ENCODE measurements around the gene STYX.

Gene STYX

DNA sequence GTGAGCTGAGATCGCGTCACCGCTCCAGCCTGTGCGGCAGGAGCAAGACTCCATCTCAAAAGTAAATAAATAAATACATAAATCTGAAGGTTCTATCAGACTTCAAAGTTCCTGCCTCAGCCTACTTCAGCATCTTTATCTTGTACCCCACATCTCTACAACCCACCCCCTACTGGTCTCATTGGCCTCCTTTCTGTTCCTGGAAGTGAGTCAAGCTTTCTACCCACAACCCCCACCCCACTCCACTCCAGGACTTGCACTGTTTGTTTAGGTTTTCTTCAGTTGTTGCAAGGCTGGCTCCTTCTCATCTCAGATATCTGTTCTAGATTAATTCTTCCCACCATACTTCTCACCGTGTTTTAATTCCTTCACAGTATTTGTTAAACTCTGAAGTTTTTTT lies 23.7 kb upstream of the STYX start:
- no peaks in the 10 kb centered on the region for H3K36me3 ChIP-seq (ENCODE audit: control insufficient read depth, insufficient read depth, low read length)
- peak overlapping the region; percentile 92 for H3K27ac ChIP-seq
- peak overlapping the region; percentile 99 for H3K4me3 ChIP-seq (ENCODE audit: low read depth, low read length)
- H3K9ac ChIP-seq = no peak overlapping the region
- peak overlapping the region; percentile 99 for H2AFZ ChIP-seq
- H3K27me3 ChIP-seq (ENCODE audit: control insufficient read depth, insufficient read depth, low read length) = no peaks in the 10 kb centered on the region
- peaks cover 15% of the 10 kb centered on the region for H3K79me2 ChIP-seq
- H3K4me2 ChIP-seq (ENCODE audit: low read length) = peak overlapping the region; percentile 82
- H3K9me3 ChIP-seq (ENCODE audit: control insufficient read depth, low read length) = no peaks in the 10 kb centered on the region
- TF ChIP-seq CTCF (IDR thresholded peaks at IDR 0.05) = no peak
- H3K4me1 ChIP-seq = peaks cover 17% of the 10 kb centered on the region

DNA sequence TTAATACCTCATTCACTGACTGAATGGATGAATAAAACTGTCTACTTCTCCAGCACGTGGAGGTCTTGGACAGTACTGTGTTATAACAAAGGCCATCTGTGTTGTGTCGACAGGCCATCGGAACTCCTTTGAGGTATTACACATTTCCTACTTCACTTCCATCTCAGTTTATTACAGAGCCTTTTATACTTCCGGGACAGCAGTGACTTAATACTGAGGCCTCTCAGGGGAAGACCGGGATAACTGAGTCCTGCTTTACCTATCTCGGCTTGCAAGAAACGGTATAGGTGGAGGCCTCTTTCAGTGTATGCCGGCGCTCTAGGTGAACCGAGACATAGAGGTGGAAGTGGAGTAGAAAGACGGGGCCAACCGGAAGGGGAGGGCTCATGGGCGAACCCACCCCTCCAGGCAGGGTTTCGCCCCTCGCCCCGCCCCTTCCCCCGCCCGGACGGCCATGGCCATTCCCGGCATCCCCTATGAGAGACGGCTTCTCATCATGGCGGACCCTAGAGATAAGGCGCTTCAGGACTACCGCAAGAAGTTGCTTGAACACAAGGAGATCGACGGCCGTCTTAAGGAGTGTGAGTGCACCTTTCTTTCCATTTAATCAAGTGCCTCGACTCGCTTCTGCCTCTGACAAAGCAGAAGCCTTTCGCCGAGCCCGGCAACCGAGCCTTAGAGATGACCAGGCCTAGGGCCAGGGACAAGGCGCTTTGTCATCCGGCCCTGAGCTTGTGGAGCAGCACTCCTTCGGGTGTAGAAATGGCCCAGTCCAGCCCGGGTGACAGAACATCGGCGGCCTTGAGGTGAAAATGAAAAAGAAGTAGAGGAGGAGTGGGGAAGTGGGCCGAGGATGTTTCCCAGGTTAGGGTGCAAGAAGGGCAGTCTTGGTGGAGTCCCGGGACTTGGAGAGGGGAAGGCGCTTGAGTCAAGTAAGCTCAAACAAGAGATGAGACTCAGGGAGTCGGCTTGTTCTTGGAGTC lies 23.0 kb upstream of the STYX start, which contains the start of gene PSMC6:
TSS of gene PSMC6 (plus strand) at position 477 of the 983 bp plus-strand sequence. CDS start at position 497, 20 bp downstream.
- Histone ChIP-seq H2AFZ (peak within 1 kb of the TSS; percentile 99), H3K9me3 (ENCODE audit: control insufficient read depth, low read length) (no peaks in the 10 kb centered on the region), H3K27ac (peak within 1 kb of the TSS; percentile 92), H3K36me3 (ENCODE audit: control insufficient read depth, insufficient read depth, low read length) (no peaks in the 10 kb centered on the region), H3K9ac (peak within 1 kb of the TSS; percentile 59), H3K4me1 (peaks cover 17% of the 10 kb centered on the region), H3K4me3 (ENCODE audit: low read depth, low read length) (peak within 1 kb of the TSS; percentile 99), H3K4me2 (ENCODE audit: low read length) (peak within 1 kb of the TSS; percentile 85), H3K79me2 (peaks cover 15% of the 10 kb centered on the region), H3K27me3 (ENCODE audit: control insufficient read depth, insufficient read depth, low read length) (no peaks in the 10 kb centered on the region)
- no peak for TF ChIP-seq CTCF (IDR thresholded peaks at IDR 0.05)

- Histone ChIP-seq H3K27me3 (ENCODE audit: control insufficient read depth, insufficient read depth, low read length) (no peaks in the 10 kb centered on the region), H3K4me1 (peaks cover 13% of the 10 kb centered on the region), H3K9me3 (ENCODE audit: control insufficient read depth, low read length) (no peaks in the 10 kb centered on the region), H2AFZ (no peak overlapping the region), H3K4me3 (ENCODE audit: low read depth, low read length) (no peak overlapping the region), H3K4me2 (ENCODE audit: low read length) (no peak overlapping the region), H3K27ac (no peak overlapping the region), H3K79me2 (peaks cover 16% of the 10 kb centered on the region), H3K9ac (no peak overlapping the region), H3K36me3 (ENCODE audit: control insufficient read depth, insufficient read depth, low read length) (no peaks in the 10 kb centered on the region)
- TF ChIP-seq CTCF (IDR thresholded peaks at IDR 0.05) = no peak
Observed at GRCh38 chr14:52711666-52712065, 18.3 kb upstream of the STYX start.

GRCh38 chr14:52716155-52716554 lies 13.8 kb upstream of the STYX start:
- Histone ChIP-seq H3K4me2 (ENCODE audit: low read length) (no peak overlapping the region), H2AFZ (no peak overlapping the region), H3K4me1 (no peaks in the 10 kb centered on the region), H3K36me3 (ENCODE audit: control insufficient read depth, insufficient read depth, low read length) (no peaks in the 10 kb centered on the region), H3K27me3 (ENCODE audit: control insufficient read depth, insufficient read depth, low read length) (no peaks in the 10 kb centered on the region), H3K4me3 (ENCODE audit: low read depth, low read length) (no peak overlapping the region), H3K27ac (no peak overlapping the region), H3K79me2 (peaks cover 3% of the 10 kb centered on the region), H3K9ac (no peak overlapping the region), H3K9me3 (ENCODE audit: control insufficient read depth, low read length) (no peaks in the 10 kb centered on the region)
- TF ChIP-seq CTCF (IDR thresholded peaks at IDR 0.05) = no peak

Measured in parathyroid adenoma (tissue), 2 donors.